Esophagus squamous epithelium (tissue), 4 donors: ENCODE results near the gene ZNF610. TPM values are rescaled to one million over a fixed set of nuclear protein-coding genes. Genes with fewer than 3 reads are reported as not detected.

Source experiments
- small RNA-seq, 4 donors: library from RNA; depleted of rRNA; stranded (forward); fragments of <200 nt; gene quantifications; one replicate each; pipeline ENCODE3, GENCODE V24; 2016
- total RNA-seq, 4 donors: library from RNA; depleted of rRNA; stranded (reverse); fragments of >200 nt; gene quantifications; one replicate each; pipeline ENCODE4 v1.1.0, GENCODE V29; 2016

Gene ZNF610
- total RNA-seq, 4 donors from 2014 or later, result 0.15 to 0.95 (median 0.15) TPM; not detected in 1

Small RNAs within 50 kb of the gene (small RNA-seq; reads per million reads assigned to genes)
- gene AC010332.1, result 0 reads per million in 4 donors

Other genes starting within 250 kb of the ZNF610 start
- gene ZNF841, start 240.5 kb upstream of the ZNF610 start, total RNA-seq, result 10 to 100 TPM in 3 of 4 donors, 1 to 10 TPM in 1; 9.0 to 19.5 (median 17.1) TPM
- gene ZNF616, start 196.3 kb upstream of the ZNF610 start, total RNA-seq, result 1 to 10 TPM; 2.4 to 5.1 (median 3.7) TPM
- gene ZNF836, start 164.6 kb upstream of the ZNF610 start, total RNA-seq, result 1 to 10 TPM; 5.0 to 9.5 (median 7.5) TPM
- 100 to 1,000 TPM; 126 to 225 (median 152) TPM for gene PPP2R1A, start 146.2 kb upstream of the ZNF610 start, total RNA-seq
- gene ZNF766, start 66.7 kb upstream of the ZNF610 start, total RNA-seq, result 1 to 10 TPM; 2.5 to 8.4 (median 3.9) TPM
- 1 to 10 TPM; 4.8 to 9.2 (median 6.8) TPM for gene ZNF480, start 39.1 kb upstream of the ZNF610 start, total RNA-seq
- gene ZNF880, start 33.7 kb downstream of the ZNF610 start, total RNA-seq, result 10 to 100 TPM in 2 of 4 donors, 1 to 10 TPM in 2; 3.0 to 20.4 (median 8.0) TPM
- 10 to 100 TPM in 1 of 4 donors, 1 to 10 TPM in 3; 1.9 to 17.5 (median 6.3) TPM for gene ZNF528, start 61.6 kb downstream of the ZNF610 start, total RNA-seq
- gene ZNF534, start 92.9 kb downstream of the ZNF610 start, total RNA-seq, result under 1 TPM in 1 of 4 donors, not detected in 3; 0.19 TPM
- gene ZNF578, start 117.3 kb downstream of the ZNF610 start, total RNA-seq, result 1 to 10 TPM in 1 of 4 donors, under 1 TPM in 2, not detected in 1; 0.18 to 1.5 (median 0.41) TPM
- 10 to 100 TPM in 1 of 4 donors, 1 to 10 TPM in 3; 6.7 to 17.0 (median 7.6) TPM for gene ZNF808, start 191.4 kb downstream of the ZNF610 start, total RNA-seq
- gene ZNF701, start 234.0 kb downstream of the ZNF610 start, total RNA-seq, result 10 to 100 TPM in 1 of 4 donors, 1 to 10 TPM in 3; 5.2 to 13.7 (median 5.5) TPM